GM10266 (cell line): ENCODE measurements around the gene TUBB6.

Experiments used
- DNase-seq: peaks from one replicate; pipeline ENCODE4 v3.0.0; 2012; ENCODE audit errors: extremely low spot score
- CTCF ChIP-seq: IDR thresholded peaks from 2 replicates; pipeline ENCODE4 v1.5.1; 2012; ENCODE audit warnings: mild to moderate bottlenecking, low read depth; ENCODE audit not compliant: control insufficient read depth, insufficient read depth; ENCODE audit errors: missing control alignments

TUBB6 gene

GRCh38 chr18:12345491-12346239 is 37.6 kb downstream of the TUBB6 start:
- no peak for DNase-seq
- no peak for TF ChIP-seq CTCF

GRCh38 chr18:12346240-12346565 is 38.2 kb downstream of the TUBB6 start:
- TF ChIP-seq CTCF, result no peak
- no peak for DNase-seq

GRCh38 chr18:12347895-12348294 is 39.9 kb downstream of the TUBB6 start:
- TF ChIP-seq CTCF, result no peak

GRCh38 chr18:12352188-12352587 is 44.1 kb downstream of the TUBB6 start:
- TF ChIP-seq CTCF, result no peak
- DNase-seq, result no peak

More at GRCh38 chr18:12347895-12348294, 39.9 kb downstream of the TUBB6 start:
- no peak for DNase-seq

GRCh38 chr18:12359515-12359927 is 51.5 kb downstream of the TUBB6 start:
- TF ChIP-seq CTCF, result no peak

GRCh38 chr18:12361770-12362378 is 53.8 kb downstream of the TUBB6 start:
- DNase-seq, result no peak
- TF ChIP-seq CTCF, result no peak

More at GRCh38 chr18:12359515-12359927, 51.5 kb downstream of the TUBB6 start:
- no peak for DNase-seq

GRCh38 chr18:12362473-12363174 is 54.6 kb downstream of the TUBB6 start:
- no peak for DNase-seq

More at GRCh38 chr18:12362473-12363174, 54.6 kb downstream of the TUBB6 start:
- no peak for TF ChIP-seq CTCF
